GM12878 (cell line): ENCODE data around the gene SMG6. TPM values are rescaled to one million over a fixed set of nuclear protein-coding genes. Genes with fewer than 3 reads are reported as not detected.

Source experiments
- ATAC-seq: fragments of 200-7000 bp; cut with Tn5 transposase; 3 replicates; pipeline ENCODE4 v1.9.1; 2020; ENCODE audit warnings: mild to moderate bottlenecking, moderate library complexity
- BruUV-seq: library from RNA; stranded (reverse); fragments of 400-500 nt; replicated peaks from 2 replicates; lab custom pipeline; 2021; lab: Mats Ljungman, UMichigan
- CTCF ChIA-PET: fragments of 300-600 bp; sonication (Branson Sonifier 250); formaldehyde crosslinking; extraction: SDS; loops from one replicate; lab custom pipeline; 2021; ENCODE audit warnings: inconsistent platforms; lab: Yijun Ruan, JAX
- POLR2A ChIA-PET: fragments of 350-600 bp; formaldehyde crosslinking; extraction: SDS; loops from one replicate; lab custom pipeline; 2021; ENCODE audit warnings: inconsistent platforms; lab: Charles Lee
- RAD21 ChIA-PET: fragments of 300-600 bp; sonication (Branson Sonifier 250); formaldehyde crosslinking; loops from one replicate; lab custom pipeline; 2023; ENCODE audit warnings: antibody characterized with exemption; ENCODE audit not compliant: unreplicated experiment; lab: Charles Lee
- SMC1A ChIA-PET: fragments of 300-600 bp; sonication (Branson Sonifier 250); formaldehyde crosslinking; loops from one replicate; lab custom pipeline; 2023; ENCODE audit not compliant: unreplicated experiment, uncharacterized antibody; lab: Charles Lee
- DNase-seq: peaks from one replicate; pipeline ENCODE4 v3.0.0-alpha.2; 2011; ENCODE audit warnings: low read depth, low spot score
- FAIRE-seq: peaks from 3 replicates; lab custom pipeline; 2011; peaks lifted over from hg19 to GRCh38; lab: Jason Lieb, UNC
- H2AFZ ChIP-seq: 2 replicates; pipeline ENCODE4 v1.6.0; 2011; ENCODE audit warnings: low read depth, low read length, control low read depth; ENCODE audit not compliant: control insufficient read depth
- H3K27ac ChIP-seq: 2 replicates; pipeline ENCODE4 v1.5.1; 2011; ENCODE audit warnings: control low read depth; ENCODE audit not compliant: control insufficient read depth, insufficient read depth
- H3K27me3 ChIP-seq, 2 experiments: replicated peaks in 1 of 2; 2 replicates each; pipeline versions ENCODE4 v1.6.0 to v1.6.1; 2011; ENCODE audit warnings: low read length in 1 of 2; ENCODE audit not compliant: control insufficient read depth in 2 of 2, insufficient read depth in 2 of 2
- H3K36me3 ChIP-seq, 2 experiments: 2 replicates each; pipeline ENCODE4 v1.5.1; 2011; ENCODE audit warnings: low read length in 1 of 2; ENCODE audit not compliant: control insufficient read depth in 2 of 2, insufficient read depth in 2 of 2
- H3K4me1 ChIP-seq: 2 replicates; pipeline ENCODE4 v1.6.1; 2011; ENCODE audit warnings: mild to moderate bottlenecking, low read length, moderate library complexity, mixed read lengths; ENCODE audit not compliant: control insufficient read depth, insufficient read depth
- H3K4me2 ChIP-seq: 2 replicates; pipeline ENCODE4 v1.6.0; 2011; ENCODE audit warnings: control low read depth; ENCODE audit not compliant: control insufficient read depth, insufficient read depth
- H3K4me3 ChIP-seq: fragments of 200-600 bp; sonication (generic); 2 replicates; pipeline ENCODE4 v1.5.1; 2016
- H3K79me2 ChIP-seq: 2 replicates; pipeline ENCODE4 v1.6.0; 2011; ENCODE audit warnings: low read length; ENCODE audit not compliant: control insufficient read depth, insufficient read depth
- H3K9ac ChIP-seq: 2 replicates; pipeline ENCODE4 v1.8.0; 2011; ENCODE audit warnings: low read length, control low read depth, mixed read lengths; ENCODE audit not compliant: control insufficient read depth, insufficient read depth
- H3K9me3 ChIP-seq: replicated peaks from 3 replicates; pipeline ENCODE4 v1.5.1; 2011; ENCODE audit warnings: mild to moderate bottlenecking, low read length; ENCODE audit not compliant: control insufficient read depth, insufficient read depth
- H4K20me1 ChIP-seq: 2 replicates; pipeline ENCODE4 v1.6.0; 2011; ENCODE audit not compliant: control insufficient read depth, insufficient read depth
- CHD2 ChIP-seq: IDR thresholded peaks from 2 replicates; pipeline ENCODE4 v1.6.1; 2011; ENCODE audit warnings: low read depth, low read length, improper control_type of control experiment, borderline replicate concordance
- IKZF1 ChIP-seq: fragments of 450-650 bp; conservative IDR thresholded peaks from 2 replicates; pipeline ENCODE4 v1.6.1; 2017; ENCODE audit warnings: antibody characterized with exemption, mild to moderate bottlenecking
- IKZF2 ChIP-seq, 2 experiments: fragments of 450-650 bp; IDR thresholded peaks; 2 replicates each; pipeline ENCODE4 v1.6.1; 2017; ENCODE audit warnings: mild to moderate bottlenecking in 2 of 2, moderate library complexity in 2 of 2
- MEF2A ChIP-seq: IDR thresholded peaks from 2 replicates; pipeline ENCODE4 v1.6.1; 2011; ENCODE audit warnings: low read depth, mild to moderate bottlenecking, low read length, moderate library complexity; ENCODE audit not compliant: insufficient read depth
- NFIC ChIP-seq: IDR thresholded peaks from 2 replicates; pipeline ENCODE4 v1.6.1; 2012; ENCODE audit warnings: low read depth, mild to moderate bottlenecking, inconsistent platforms, low read length, moderate library complexity
- NFXL1 ChIP-seq: fragments of 450-650 bp; IDR thresholded peaks from 2 replicates; pipeline ENCODE4 v1.6.1; 2017; ENCODE audit warnings: antibody characterized with exemption, mild to moderate bottlenecking, borderline replicate concordance
- POLR2A ChIP-seq: IDR thresholded peaks from 2 replicates; pipeline ENCODE4 v1.6.1; 2011; ENCODE audit warnings: low read depth, mild to moderate bottlenecking, low read length
- POU2F2 ChIP-seq: IDR thresholded peaks from 3 replicates; pipeline ENCODE4 v1.6.1; 2011; ENCODE audit warnings: low read depth, mild to moderate bottlenecking, low read length, borderline replicate concordance
- SUPT20H ChIP-seq: IDR thresholded peaks from 2 replicates; pipeline ENCODE4 v1.6.1; 2011; ENCODE audit warnings: low read depth, mild to moderate bottlenecking, low read length, moderate library complexity, borderline replicate concordance; ENCODE audit not compliant: control insufficient read depth
- TCF12 ChIP-seq: IDR thresholded peaks from 2 replicates; pipeline ENCODE4 v1.6.1; 2011; ENCODE audit warnings: low read depth, mild to moderate bottlenecking, low read length
- WRNIP1 ChIP-seq: IDR thresholded peaks from 2 replicates; pipeline ENCODE4 v1.6.1; 2011; ENCODE audit warnings: low read depth, low read length, improper control_type of control experiment, borderline replicate concordance
- ZNF24 ChIP-seq: fragments of 450-650 bp; IDR thresholded peaks from 2 replicates; pipeline ENCODE4 v1.6.1; 2017; ENCODE audit warnings: antibody characterized with exemption, mild to moderate bottlenecking
- WGBS: methylation state at CpG from one replicate; pipeline ENCODE4 v1.1.6; 2016; ENCODE audit warnings: low lambda C conversion rate; ENCODE audit not compliant: insufficient replicate concordance, insufficient coverage; ENCODE audit errors: missing lambda C conversion rate; 5-methylcytosine and 5-hydroxymethylcytosine counted together
- in situ Hi-C: fragments of 300-500 bp; cut with MboI; formaldehyde crosslinking; loops from 9 replicates; pipeline ENCODE4 v1.14.3; 2018; ENCODE audit warnings: mixed read lengths
- intact Hi-C: fragments of 100-400 bp; cut with micrococcal nuclease; formaldehyde crosslinking; loops from one replicate; pipeline ENCODE4 v1.14.2; 2022; ENCODE audit not compliant: unreplicated experiment
- polyA plus RNA-seq, 11 experiments: library from polyadenylated mRNA; depleted of rRNA in 4 of 11; unstranded in 6 of 11; stranded (reverse) in 5 of 11; fragments of >200 nt; fragmentation: Nextera tagmentation in 4 of 11; fragmentation: Illumina TruSeq in 1 of 11; extraction: Ambion mirVana in 4 of 11; extraction: Trizol in 1 of 11; gene quantifications; 1 replicate in 1 of 11; 2 replicates in 10 of 11; pipeline versions ENCODE4 v1.2.1 to v1.2.3, GENCODE V29; 2011 to 2016; ENCODE audit warnings: inconsistent platforms in 2 of 11, missing spikeins in 2 of 11, low read depth in 1 of 11
- total RNA-seq, 4 experiments: library from RNA; depleted of rRNA in 3 of 4; stranded (reverse); fragments of >200 nt in 3 of 4; fragmentation: Illumina TruSeq in 1 of 4; extraction: Trizol in 1 of 4; gene quantifications; 2 replicates each; pipeline versions ENCODE4 v1.2.1 to v1.2.3, GENCODE V29; 2013 to 2021
- TF ChIP-seq, protein P1 (sequence below), 3 experiments: IDR thresholded peaks in 2 of 3; conservative IDR thresholded peaks in 1 of 3; 2 replicates each; pipeline ENCODE4 v1.5.1; 2011; ENCODE audit warnings: low read depth in 3 of 3, low read length in 3 of 3, mild to moderate bottlenecking in 3 of 3, control low read depth in 2 of 3, moderate library complexity in 2 of 3, inconsistent platforms in 1 of 3, mixed read lengths in 1 of 3; ENCODE audit not compliant: control insufficient read depth in 2 of 3, insufficient read depth in 1 of 3; ENCODE audit errors: extremely low read depth in 1 of 3
- TF ChIP-seq, protein P2 (sequence below): fragments of 450-650 bp; IDR thresholded peaks from 2 replicates; pipeline ENCODE4 v1.6.1; 2017; ENCODE audit warnings: mild to moderate bottlenecking, moderate library complexity
- TF ChIP-seq, protein P3 (sequence below): fragments of 450-650 bp; IDR thresholded peaks from 2 replicates; pipeline ENCODE4 v1.6.1; 2017; ENCODE audit warnings: antibody characterized with exemption, mild to moderate bottlenecking, moderate library complexity

SMG6 gene
- total and polyA plus RNA-seq, 10 of the 15 experiments (the other 5 are each of a cell fraction or from before 2014, with no cell fraction given), result 0.58 to 28.7 (median 15.7) TPM

DNA sequence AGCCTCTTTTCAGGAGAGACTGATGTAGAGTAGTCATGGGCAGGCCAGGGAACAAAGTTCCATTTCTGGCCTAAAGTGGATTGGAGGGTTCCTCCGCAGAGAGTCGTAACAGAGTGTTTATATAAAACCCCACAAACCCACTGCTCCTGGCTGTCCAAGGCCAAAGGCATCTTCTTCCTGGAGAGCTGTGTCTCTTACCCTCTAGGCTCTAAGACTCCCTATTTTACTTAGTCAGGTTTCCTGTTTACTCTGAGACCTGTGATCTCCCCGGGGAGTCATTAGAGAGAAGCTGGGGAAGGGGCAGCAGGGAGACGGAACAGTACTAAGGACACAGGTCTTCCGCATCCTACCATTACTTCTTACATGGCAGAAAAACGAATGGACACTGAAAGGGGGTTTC lies 179.2 kb downstream of the SMG6 start:
- no peak for ATAC-seq
- RAD21 ChIA-PET, result interaction anchor here (0.9 to 4.5 kb wide), 5 partner anchors 13 to 258 kb away, joined by 3 to 30 read pairs (median 8); no protein-coding TSS in a partner anchor
- Histone ChIP-seq H3K36me3 (peaks cover 3 to 4% of the 10 kb centered on the region in 2 experiments; a peak in 2 of 4 replicates), H4K20me1 (no peaks in the 10 kb centered on the region), H3K27me3 (no peaks in the 10 kb centered on the region), H3K4me1 (peaks cover 23% of the 10 kb centered on the region), H2AFZ (no peak overlapping the region), H3K9me3 (no peaks in the 10 kb centered on the region), H3K9ac (no peak overlapping the region), H3K27ac (no peak overlapping the region), H3K79me2 (no peaks in the 10 kb centered on the region), H3K4me3 (no peak overlapping the region), H3K4me2 (no peak overlapping the region)
- WGBS, result 77% methylated on average over 6 of the region's 6 CpGs
- FAIRE-seq, result no peak
- in situ Hi-C loops (no loop called here), intact Hi-C loops (no loop called here)
- DNase-seq, result no peak
- POLR2A ChIA-PET, result interaction anchor here (1.1 to 7.8 kb wide), 4 partner anchors 9 to 39 kb away, joined by 3 to 67 read pairs (median 5); no protein-coding TSS in a partner anchor
- no TSS peak for BruUV-seq
- SMC1A ChIA-PET, result interaction anchor here (1.0 to 7.9 kb wide), 7 partner anchors 12 to 159 kb away, joined by 3 to 74 read pairs (median 7); no protein-coding TSS in a partner anchor
- CTCF ChIA-PET, result interaction anchor here (2.0 to 8.4 kb wide), 3 partner anchors 12 to 120 kb away, joined by 11 to 65 read pairs (median 33); no protein-coding TSS in a partner anchor
- no peak for TF ChIP-seq ZNF24
- no peak for TF ChIP-seq CHD2
- TF ChIP-seq, protein P1, sequence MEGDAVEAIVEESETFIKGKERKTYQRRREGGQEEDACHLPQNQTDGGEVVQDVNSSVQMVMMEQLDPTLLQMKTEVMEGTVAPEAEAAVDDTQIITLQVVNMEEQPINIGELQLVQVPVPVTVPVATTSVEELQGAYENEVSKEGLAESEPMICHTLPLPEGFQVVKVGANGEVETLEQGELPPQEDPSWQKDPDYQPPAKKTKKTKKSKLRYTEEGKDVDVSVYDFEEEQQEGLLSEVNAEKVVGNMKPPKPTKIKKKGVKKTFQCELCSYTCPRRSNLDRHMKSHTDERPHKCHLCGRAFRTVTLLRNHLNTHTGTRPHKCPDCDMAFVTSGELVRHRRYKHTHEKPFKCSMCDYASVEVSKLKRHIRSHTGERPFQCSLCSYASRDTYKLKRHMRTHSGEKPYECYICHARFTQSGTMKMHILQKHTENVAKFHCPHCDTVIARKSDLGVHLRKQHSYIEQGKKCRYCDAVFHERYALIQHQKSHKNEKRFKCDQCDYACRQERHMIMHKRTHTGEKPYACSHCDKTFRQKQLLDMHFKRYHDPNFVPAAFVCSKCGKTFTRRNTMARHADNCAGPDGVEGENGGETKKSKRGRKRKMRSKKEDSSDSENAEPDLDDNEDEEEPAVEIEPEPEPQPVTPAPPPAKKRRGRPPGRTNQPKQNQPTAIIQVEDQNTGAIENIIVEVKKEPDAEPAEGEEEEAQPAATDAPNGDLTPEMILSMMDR (IDR thresholded peaks at IDR 0.05 in 2 of 3, conservative IDR thresholded peaks at IDR 0.05 in 1 of 3; ENCODE audit: control insufficient read depth in 2 of 3, extremely low read depth in 1 of 3, insufficient read depth in 1 of 3, low read depth in 3 of 3, low read length in 3 of 3), result no peak
- TF ChIP-seq POLR2A, result no peak
- TF ChIP-seq IKZF1, result no peak
- TF ChIP-seq WRNIP1, result no peak
- no peak for TF ChIP-seq POU2F2
- TF ChIP-seq NFIC, result no peak
- no peak for TF ChIP-seq NFXL1
- TF ChIP-seq, protein P2, sequence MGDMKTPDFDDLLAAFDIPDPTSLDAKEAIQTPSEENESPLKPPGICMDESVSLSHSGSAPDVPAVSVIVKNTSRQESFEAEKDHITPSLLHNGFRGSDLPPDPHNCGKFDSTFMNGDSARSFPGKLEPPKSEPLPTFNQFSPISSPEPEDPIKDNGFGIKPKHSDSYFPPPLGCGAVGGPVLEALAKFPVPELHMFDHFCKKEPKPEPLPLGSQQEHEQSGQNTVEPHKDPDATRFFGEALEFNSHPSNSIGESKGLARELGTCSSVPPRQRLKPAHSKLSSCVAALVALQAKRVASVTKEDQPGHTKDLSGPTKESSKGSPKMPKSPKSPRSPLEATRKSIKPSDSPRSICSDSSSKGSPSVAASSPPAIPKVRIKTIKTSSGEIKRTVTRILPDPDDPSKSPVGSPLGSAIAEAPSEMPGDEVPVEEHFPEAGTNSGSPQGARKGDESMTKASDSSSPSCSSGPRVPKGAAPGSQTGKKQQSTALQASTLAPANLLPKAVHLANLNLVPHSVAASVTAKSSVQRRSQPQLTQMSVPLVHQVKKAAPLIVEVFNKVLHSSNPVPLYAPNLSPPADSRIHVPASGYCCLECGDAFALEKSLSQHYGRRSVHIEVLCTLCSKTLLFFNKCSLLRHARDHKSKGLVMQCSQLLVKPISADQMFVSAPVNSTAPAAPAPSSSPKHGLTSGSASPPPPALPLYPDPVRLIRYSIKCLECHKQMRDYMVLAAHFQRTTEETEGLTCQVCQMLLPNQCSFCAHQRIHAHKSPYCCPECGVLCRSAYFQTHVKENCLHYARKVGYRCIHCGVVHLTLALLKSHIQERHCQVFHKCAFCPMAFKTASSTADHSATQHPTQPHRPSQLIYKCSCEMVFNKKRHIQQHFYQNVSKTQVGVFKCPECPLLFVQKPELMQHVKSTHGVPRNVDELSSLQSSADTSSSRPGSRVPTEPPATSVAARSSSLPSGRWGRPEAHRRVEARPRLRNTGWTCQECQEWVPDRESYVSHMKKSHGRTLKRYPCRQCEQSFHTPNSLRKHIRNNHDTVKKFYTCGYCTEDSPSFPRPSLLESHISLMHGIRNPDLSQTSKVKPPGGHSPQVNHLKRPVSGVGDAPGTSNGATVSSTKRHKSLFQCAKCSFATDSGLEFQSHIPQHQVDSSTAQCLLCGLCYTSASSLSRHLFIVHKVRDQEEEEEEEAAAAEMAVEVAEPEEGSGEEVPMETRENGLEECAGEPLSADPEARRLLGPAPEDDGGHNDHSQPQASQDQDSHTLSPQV, result no peak
- TF ChIP-seq MEF2A, result no peak
- TF ChIP-seq TCF12, result no peak
- TF ChIP-seq SUPT20H, result no peak
- no peak for TF ChIP-seq IKZF2 (IDR thresholded peaks at IDR 0.05)
- TF ChIP-seq, protein P3, sequence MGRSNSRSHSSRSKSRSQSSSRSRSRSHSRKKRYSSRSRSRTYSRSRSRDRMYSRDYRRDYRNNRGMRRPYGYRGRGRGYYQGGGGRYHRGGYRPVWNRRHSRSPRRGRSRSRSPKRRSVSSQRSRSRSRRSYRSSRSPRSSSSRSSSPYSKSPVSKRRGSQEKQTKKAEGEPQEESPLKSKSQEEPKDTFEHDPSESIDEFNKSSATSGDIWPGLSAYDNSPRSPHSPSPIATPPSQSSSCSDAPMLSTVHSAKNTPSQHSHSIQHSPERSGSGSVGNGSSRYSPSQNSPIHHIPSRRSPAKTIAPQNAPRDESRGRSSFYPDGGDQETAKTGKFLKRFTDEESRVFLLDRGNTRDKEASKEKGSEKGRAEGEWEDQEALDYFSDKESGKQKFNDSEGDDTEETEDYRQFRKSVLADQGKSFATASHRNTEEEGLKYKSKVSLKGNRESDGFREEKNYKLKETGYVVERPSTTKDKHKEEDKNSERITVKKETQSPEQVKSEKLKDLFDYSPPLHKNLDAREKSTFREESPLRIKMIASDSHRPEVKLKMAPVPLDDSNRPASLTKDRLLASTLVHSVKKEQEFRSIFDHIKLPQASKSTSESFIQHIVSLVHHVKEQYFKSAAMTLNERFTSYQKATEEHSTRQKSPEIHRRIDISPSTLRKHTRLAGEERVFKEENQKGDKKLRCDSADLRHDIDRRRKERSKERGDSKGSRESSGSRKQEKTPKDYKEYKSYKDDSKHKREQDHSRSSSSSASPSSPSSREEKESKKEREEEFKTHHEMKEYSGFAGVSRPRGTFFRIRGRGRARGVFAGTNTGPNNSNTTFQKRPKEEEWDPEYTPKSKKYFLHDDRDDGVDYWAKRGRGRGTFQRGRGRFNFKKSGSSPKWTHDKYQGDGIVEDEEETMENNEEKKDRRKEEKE, result no peak
